ENCODE data around the gene AMFR. TPM values are rescaled to one million over a fixed set of nuclear protein-coding genes. Genes with fewer than 3 reads are reported as not detected.

AMFR gene
- total RNA-seq, 1 experiment from 2014 or later: 31.7 TPM

- TF ChIP-seq ERG (CRISPR knock-in tag; IDR thresholded peaks at IDR 0.05): no peak
Observed at GRCh38 chr16:56319376-56319775, 106.0 kb downstream of the AMFR start (continued).

- H3K4me3 Mint-ChIP-seq: no peak overlapping the region
- no peak for TF ChIP-seq IRF2 (CRISPR knock-in tag; IDR thresholded peaks at IDR 0.05; ENCODE audit: borderline replicate concordance, low read depth)
- no peak for TF ChIP-seq FOXK1 (CRISPR knock-in tag; IDR thresholded peaks at IDR 0.05)
- TF ChIP-seq RELA (CRISPR knock-in tag; IDR thresholded peaks at IDR 0.05; ENCODE audit: borderline replicate concordance): no peak
- no peak for TF ChIP-seq E2F4 (CRISPR knock-in tag; IDR thresholded peaks at IDR 0.05; ENCODE audit: borderline replicate concordance, low read depth)
- no peak for TF ChIP-seq ERG (CRISPR knock-in tag; IDR thresholded peaks at IDR 0.05)
- no peak for TF ChIP-seq CBFB (CRISPR knock-in tag; IDR thresholded peaks at IDR 0.05; ENCODE audit: low read depth)
- no peak for TF ChIP-seq ZNF671 (CRISPR knock-in tag; IDR thresholded peaks at IDR 0.05)
- TF ChIP-seq ZNF232 (CRISPR knock-in tag; IDR thresholded peaks at IDR 0.05): no peak
- TF ChIP-seq MLX (CRISPR knock-in tag; IDR thresholded peaks at IDR 0.05): no peak
- TF ChIP-seq NFATC4 (CRISPR knock-in tag; IDR thresholded peaks at IDR 0.05): no peak
- ChIA-PET POLR2A (no interaction called here), CTCF (interaction anchor here (1.0 to 4.0 kb wide), 22 partner anchors 9 to 854 kb away, joined by 3 to 33 read pairs (median 5); no protein-coding TSS in a partner anchor)
- no peaks in the 10 kb centered on the region for H3K36me3 Mint-ChIP-seq
- no peak overlapping the region for H3K27ac Mint-ChIP-seq
- H3K9me3 Mint-ChIP-seq: no peaks in the 10 kb centered on the region
- DNase-seq (ENCODE audit: low spot score): no peak
- no peak for ATAC-seq
- peaks cover 5% of the 10 kb centered on the region for H3K4me1 Mint-ChIP-seq
- H3K27me3 Mint-ChIP-seq (ENCODE audit: low read depth): peaks cover 9% of the 10 kb centered on the region
Observed at GRCh38 chr16:56318827-56319140, 106.6 kb downstream of the AMFR start.

- no peak overlapping the region for H3K27ac Mint-ChIP-seq
- peak; percentile 77; the same call in 1 of the 2 replicates for TF ChIP-seq FOXP1 (CRISPR knock-in tag; IDR thresholded peaks at IDR 0.05; ENCODE audit: borderline replicate concordance)
- TF ChIP-seq HMGXB4 (CRISPR knock-in tag; IDR thresholded peaks at IDR 0.05): peak; percentile 71; the same call in 1 of the 2 replicates
- no peak for TF ChIP-seq ETV6 (CRISPR knock-in tag; IDR thresholded peaks at IDR 0.05)
- TF ChIP-seq IRF2 (CRISPR knock-in tag; IDR thresholded peaks at IDR 0.05; ENCODE audit: borderline replicate concordance, low read depth): no peak
- peak; percentile 96 for TF ChIP-seq CTCF (IDR thresholded peaks at IDR 0.05)
- no peak for TF ChIP-seq CREB1 (CRISPR knock-in tag; IDR thresholded peaks at IDR 0.05)
- TF ChIP-seq ZBTB43 (CRISPR knock-in tag; IDR thresholded peaks at IDR 0.05): no peak
- TF ChIP-seq TEAD1 (CRISPR knock-in tag; IDR thresholded peaks at IDR 0.05): 0 out of 2 replicates have a peak, but pooled peaks have one; percentile 27
- TF ChIP-seq CDX4 (CRISPR knock-in tag; IDR thresholded peaks at IDR 0.05; ENCODE audit: borderline replicate concordance): no peak
- no peak for TF ChIP-seq RORB (CRISPR knock-in tag; IDR thresholded peaks at IDR 0.05)
Observed at GRCh38 chr16:56317998-56318826, 107.1 kb downstream of the AMFR start.

More at GRCh38 chr16:56317998-56318826, 107.1 kb downstream of the AMFR start:
- ChIA-PET CTCF (interaction anchor here (0.5 to 4.0 kb wide), 36 partner anchors 8 to 1013 kb away, joined by 3 to 33 read pairs (median 4); no protein-coding TSS in a partner anchor), POLR2A (no interaction called here)
- Mint-ChIP-seq H3K4me1 (peaks cover 5% of the 10 kb centered on the region), H3K4me3 (peak overlapping the region; percentile 64), H3K27me3 (ENCODE audit: low read depth) (peaks cover 9% of the 10 kb centered on the region), H3K36me3 (no peaks in the 10 kb centered on the region), H3K9me3 (no peaks in the 10 kb centered on the region)
- ATAC-seq: peak; percentile 98
- DNase-seq (ENCODE audit: low spot score): peak; percentile 88

All from WTC11 (cell line).